GM13976 (cell line): Measurements from ENCODE around the gene MRPL20.

Experiments used
- DNase-seq: peaks from one replicate; pipeline ENCODE4 v3.0.0; 2012; ENCODE audit warnings: low spot score
- CTCF ChIP-seq: IDR thresholded peaks from 2 replicates; pipeline ENCODE4 v1.5.1; 2012; ENCODE audit warnings: borderline replicate concordance, mild to moderate bottlenecking; ENCODE audit not compliant: insufficient read depth; ENCODE audit errors: extremely low read depth, missing control alignments, control extremely low read depth
- in situ Hi-C: fragments of 300-500 bp; cut with MboI; formaldehyde crosslinking; loops from one replicate; pipeline ENCODE4 v1.12.0; 2022; ENCODE audit warnings: low sequenced_read_pairs, mixed read lengths, inconsistent platforms; ENCODE audit not compliant: unreplicated experiment

Gene MRPL20

GRCh38 chr1:1435106-1435903 lies 28.2 kb upstream of the MRPL20 start, which contains the start of gene VWA1:
TSS of gene VWA1 (plus strand) at chr1:1435690. CDS start at chr1:1435749, 59 bp downstream.
- peak; percentile 93 for DNase-seq
- in situ Hi-C loops = no loop called here
- TF ChIP-seq CTCF = no peak

GRCh38 chr1:1434824-1435105 lies 27.7 kb upstream of the MRPL20 start:
- no peak for TF ChIP-seq CTCF
- in situ Hi-C loops = no loop called here

GRCh38 chr1:1434131-1434823 lies 27.2 kb upstream of the MRPL20 start:
- peak; percentile 40 for DNase-seq
- in situ Hi-C loops = no loop called here
- TF ChIP-seq CTCF = no peak

More at GRCh38 chr1:1434824-1435105, 27.7 kb upstream of the MRPL20 start:
- DNase-seq = peak; percentile 38

GRCh38 chr1:1433804-1434130 lies 26.7 kb upstream of the MRPL20 start:
- in situ Hi-C loops = no loop called here
- no peak for TF ChIP-seq CTCF
- peak; percentile 50 for DNase-seq

DNA sequence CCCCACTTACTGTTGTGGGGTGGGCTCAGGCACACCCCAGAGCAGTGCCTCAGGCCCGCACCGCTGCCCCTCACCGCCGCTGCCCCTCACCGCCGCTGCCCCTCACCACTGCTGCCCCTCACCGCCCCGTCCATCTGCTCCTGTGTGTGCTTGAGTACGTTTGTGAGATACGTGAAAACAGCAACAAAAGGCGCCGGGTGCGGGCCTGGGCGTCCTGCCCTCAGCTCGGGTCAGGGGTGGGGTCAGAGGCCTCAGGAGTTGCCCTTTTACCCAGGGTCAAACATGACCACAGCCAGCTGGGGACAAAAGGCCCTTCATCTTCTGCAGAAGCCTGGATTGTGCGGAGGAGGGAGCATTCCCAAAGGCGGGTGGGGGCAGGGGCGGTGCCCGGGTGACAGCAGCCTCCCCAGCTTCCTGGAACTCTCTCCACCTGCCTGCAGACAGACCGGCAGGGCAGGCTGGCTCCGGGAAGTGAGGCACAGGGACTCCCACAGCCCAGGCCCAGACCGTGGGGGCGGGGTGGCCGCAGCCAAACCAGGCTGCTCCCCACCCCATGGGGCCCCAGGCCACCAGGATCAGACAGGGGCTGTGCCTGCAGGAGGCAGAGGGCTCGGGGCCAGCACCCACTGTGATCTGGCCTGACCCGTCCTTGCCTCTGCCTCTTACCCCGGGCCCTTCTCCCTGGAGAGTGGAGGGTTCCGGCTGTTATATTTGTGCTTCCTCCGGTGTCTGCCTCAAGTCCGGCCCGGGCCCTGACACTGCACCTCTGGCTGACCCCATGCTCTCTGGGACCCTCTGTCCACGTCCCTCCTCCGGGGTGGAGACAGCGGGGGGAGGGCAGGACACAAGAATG lies 26.1 kb upstream of the MRPL20 start:
- in situ Hi-C loops = no loop called here
- TF ChIP-seq CTCF = no peak
- DNase-seq = peak; percentile 42

GRCh38 chr1:1432274-1432950 lies 25.3 kb upstream of the MRPL20 start:
- no peak for TF ChIP-seq CTCF
- in situ Hi-C loops = no loop called here
- DNase-seq = peak; percentile 30
